Osteoblast (primary cell): ENCODE results near the gene GNAL. TPM values are rescaled to one million over a fixed set of nuclear protein-coding genes. Genes with fewer than 3 reads are reported as not detected.

Experiments used
- DNase-seq: peaks from one replicate; pipeline ENCODE4 v3.0.0; 2011; ENCODE audit warnings: low spot score, mixed read lengths; ENCODE audit not compliant: insufficient read length; ENCODE audit errors: missing footprints
- H2AFZ ChIP-seq: 2 replicates; pipeline ENCODE4 v1.6.0; 2011; ENCODE audit warnings: mild to moderate bottlenecking, low read length
- H3K27ac ChIP-seq: 2 replicates; pipeline ENCODE4 v1.5.1; 2011; ENCODE audit warnings: mild to moderate bottlenecking, low read depth, low read length, moderate library complexity
- H3K27me3 ChIP-seq: 2 replicates; pipeline ENCODE4 v1.6.0; 2012; ENCODE audit warnings: mild to moderate bottlenecking, control low read depth, inconsistent platforms, low read length, moderate library complexity; ENCODE audit not compliant: insufficient read depth
- H3K36me3 ChIP-seq: 2 replicates; pipeline ENCODE4 v1.5.1; 2011; ENCODE audit warnings: mild to moderate bottlenecking, low read length, control low read depth, moderate library complexity; ENCODE audit not compliant: insufficient read depth
- H3K4me1 ChIP-seq: 2 replicates; pipeline ENCODE4 v1.5.1; 2011; ENCODE audit warnings: mild to moderate bottlenecking, low read length, control low read depth, moderate library complexity; ENCODE audit not compliant: insufficient read depth
- H3K4me2 ChIP-seq: 2 replicates; pipeline ENCODE4 v1.6.0; 2011; ENCODE audit warnings: mild to moderate bottlenecking, low read length; ENCODE audit not compliant: insufficient read depth
- H3K4me3 ChIP-seq: fragments of 200-600 bp; sonication (generic); 3 replicates; pipeline ENCODE4 v1.5.1; 2012; ENCODE audit warnings: mild to moderate bottlenecking, low read length, inconsistent platforms; ENCODE audit not compliant: insufficient read depth
- H3K79me2 ChIP-seq: 2 replicates; pipeline ENCODE4 v1.6.0; 2012; ENCODE audit warnings: mild to moderate bottlenecking, low read length, control low read depth, inconsistent platforms; ENCODE audit not compliant: insufficient read depth
- H3K9me3 ChIP-seq: 2 replicates; pipeline ENCODE4 v1.5.1; 2011; ENCODE audit warnings: low read depth, low read length, control low read depth
- H4K20me1 ChIP-seq: 2 replicates; pipeline ENCODE4 v1.6.0; 2012; ENCODE audit warnings: mild to moderate bottlenecking, low read length, control low read depth; ENCODE audit not compliant: insufficient read depth
- CTCF ChIP-seq: IDR thresholded peaks from 2 replicates; pipeline ENCODE4 v1.5.1; 2011; ENCODE audit warnings: mild to moderate bottlenecking, low read depth, low read length, moderate library complexity; ENCODE audit errors: extremely low read depth
- total RNA-seq: library from RNA; depleted of rRNA; stranded (reverse); fragments of >200 nt; gene quantifications from 2 replicates; pipeline ENCODE4 v1.2.3, GENCODE V29; 2012

GNAL gene
- total RNA-seq, 1 donor = 0.72 TPM

- Histone ChIP-seq H3K4me1 (peaks cover 39% of the 10 kb centered on the region), H3K9me3 (no peaks in the 10 kb centered on the region), H3K27me3 (no peaks in the 10 kb centered on the region), H3K79me2 (no peaks in the 10 kb centered on the region), H3K4me3 (no peak overlapping the region), H4K20me1 (no peaks in the 10 kb centered on the region), H3K4me2 (no peak overlapping the region), H3K36me3 (no peaks in the 10 kb centered on the region), H3K27ac (peak overlapping the region; percentile 99), H2AFZ (no peak overlapping the region)
- TF ChIP-seq CTCF = no peak
- DNase-seq = no peak
Observed at GRCh38 chr18:11860594-11861450, 171.8 kb downstream of the GNAL start.

GRCh38 chr18:11861583-11862288, 172.7 kb downstream of the GNAL start:
- Histone ChIP-seq H4K20me1 (no peaks in the 10 kb centered on the region), H3K9me3 (no peaks in the 10 kb centered on the region), H3K27ac (no peak overlapping the region), H2AFZ (no peak overlapping the region), H3K4me3 (no peak overlapping the region), H3K4me2 (no peak overlapping the region), H3K79me2 (no peaks in the 10 kb centered on the region), H3K27me3 (no peaks in the 10 kb centered on the region), H3K4me1 (peaks cover 30% of the 10 kb centered on the region), H3K36me3 (no peaks in the 10 kb centered on the region)
- DNase-seq = no peak
- no peak for TF ChIP-seq CTCF

GRCh38 chr18:11862468-11863137, 173.5 kb downstream of the GNAL start:
- Histone ChIP-seq H3K36me3 (no peaks in the 10 kb centered on the region), H3K79me2 (no peaks in the 10 kb centered on the region), H4K20me1 (no peaks in the 10 kb centered on the region), H3K27me3 (no peaks in the 10 kb centered on the region), H3K4me2 (no peak overlapping the region), H2AFZ (no peak overlapping the region), H3K4me1 (peaks cover 26% of the 10 kb centered on the region), H3K9me3 (no peaks in the 10 kb centered on the region), H3K4me3 (no peak overlapping the region), H3K27ac (no peak overlapping the region)
- DNase-seq = no peak
- no peak for TF ChIP-seq CTCF
